IPS-11a (cell line): ENCODE measurements around the gene ANKRD45.
"Not testable (repeated sequence)": the region's sequence is repeated elsewhere in the genome, so short reads cannot be mapped to it uniquely, and the experiment has no call there.

Experiments used
- H3K4me3 ChIP-seq: one replicate; pipeline ENCODE4 v1.5.1; 2013; ENCODE audit warnings: low read depth, low read length, control low read depth

Gene ANKRD45

GRCh38 chr1:173646656-173647055 is 23.0 kb downstream of the ANKRD45 start:
- no peak overlapping the region for H3K4me3 ChIP-seq

- H3K4me3 ChIP-seq: not testable (repeated sequence)
Observed at GRCh38 chr1:173642450-173643139, 27.1 kb downstream of the ANKRD45 start.

GRCh38 chr1:173639102-173639501 is 30.5 kb downstream of the ANKRD45 start:
- H3K4me3 ChIP-seq: no peak overlapping the region

GRCh38 chr1:173638043-173639021 is 31.3 kb downstream of the ANKRD45 start:
- H3K4me3 ChIP-seq: peak overlapping the region; percentile 34

- peak overlapping the region; percentile 34 for H3K4me3 ChIP-seq
Observed at GRCh38 chr1:173637236-173638042, 32.2 kb downstream of the ANKRD45 start.

- no peak within 1 kb of the TSS for H3K4me3 ChIP-seq
Observed at GRCh38 chr1:173635116-173635515, 34.5 kb downstream of the ANKRD45 start, which contains the start of gene TEX50. Gene TEX50 (plus strand): TSS chr1:173635338. CDS start chr1:173635522, 184 bp downstream.

- no peak overlapping the region for H3K4me3 ChIP-seq
Observed at GRCh38 chr1:173628888-173629287, 40.8 kb downstream of the ANKRD45 start.

- no peak overlapping the region for H3K4me3 ChIP-seq
Observed at GRCh38 chr1:173627269-173627668, 42.4 kb downstream of the ANKRD45 start.

GRCh38 chr1:173616859-173617258 is 52.8 kb downstream of the ANKRD45 start:
- H3K4me3 ChIP-seq: no peak overlapping the region

- not testable (repeated sequence) for H3K4me3 ChIP-seq
Observed at GRCh38 chr1:173613086-173613485, 56.6 kb downstream of the ANKRD45 start.

GRCh38 chr1:173608503-173609216 is 61.0 kb downstream of the ANKRD45 start:
- no peak overlapping the region for H3K4me3 ChIP-seq

GRCh38 chr1:173603056-173603591 is 66.5 kb downstream of the ANKRD45 start, which contains the start of gene SLC9C2:
Gene SLC9C2 (minus strand): TSS chr1:173603072. CDS start chr1:173601776, 1,296 bp downstream.
- no peak within 1 kb of the TSS for H3K4me3 ChIP-seq

GRCh38 chr1:173601588-173601987 is 68.1 kb downstream of the ANKRD45 start:
- no peak overlapping the region for H3K4me3 ChIP-seq

GRCh38 chr1:173596097-173596825 is 73.4 kb downstream of the ANKRD45 start:
- H3K4me3 ChIP-seq: no peak overlapping the region

GRCh38 chr1:173591138-173591537 is 78.5 kb downstream of the ANKRD45 start:
- not testable (repeated sequence) for H3K4me3 ChIP-seq

- H3K4me3 ChIP-seq: no peak overlapping the region
Observed at GRCh38 chr1:173590557-173590956, 79.1 kb downstream of the ANKRD45 start.

- H3K4me3 ChIP-seq: no peak overlapping the region
Observed at GRCh38 chr1:173581383-173582079, 88.1 kb downstream of the ANKRD45 start.

GRCh38 chr1:173580658-173581057 is 89.0 kb downstream of the ANKRD45 start:
- H3K4me3 ChIP-seq: no peak overlapping the region

GRCh38 chr1:173580071-173580470 is 89.6 kb downstream of the ANKRD45 start:
- no peak overlapping the region for H3K4me3 ChIP-seq
